MM.1S (cell line): ENCODE measurements around the gene M6PR.

Source experiments
- EZH2phosphoT487 ChIP-seq: fragments of 300-600 bp; sonication (generic); IDR thresholded peaks from 2 replicates; pipeline ENCODE4 v1.6.1; 2018; ENCODE audit warnings: antibody characterized with exemption, low read length
- TF ChIP-seq, protein P1 (sequence below): fragments of 300-600 bp; sonication (generic); IDR thresholded peaks from 2 replicates; pipeline ENCODE4 v1.5.1; 2016; ENCODE audit warnings: antibody characterized with exemption, low read length, mixed read lengths

DNA sequence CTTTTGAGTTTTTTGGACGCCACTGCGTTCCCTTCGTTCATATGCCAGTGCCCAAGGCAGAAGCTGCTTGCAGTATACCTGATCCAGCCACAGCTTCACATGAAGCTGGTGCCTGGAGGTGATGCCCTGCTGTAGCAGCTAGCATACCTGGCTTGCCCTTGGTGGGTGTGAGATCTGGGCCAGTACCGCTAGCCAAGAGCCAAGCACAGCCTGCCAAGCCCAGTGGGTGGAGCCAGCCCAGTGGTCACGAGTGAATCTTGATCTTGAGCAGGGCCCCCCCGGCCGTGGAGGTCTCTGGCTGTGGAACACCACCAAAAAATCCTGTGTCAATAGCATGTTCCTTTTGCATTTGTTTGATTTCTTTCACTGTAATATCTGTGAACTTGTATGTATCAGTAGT is 7.3 kb upstream of the M6PR start:
- TF ChIP-seq, protein P1, sequence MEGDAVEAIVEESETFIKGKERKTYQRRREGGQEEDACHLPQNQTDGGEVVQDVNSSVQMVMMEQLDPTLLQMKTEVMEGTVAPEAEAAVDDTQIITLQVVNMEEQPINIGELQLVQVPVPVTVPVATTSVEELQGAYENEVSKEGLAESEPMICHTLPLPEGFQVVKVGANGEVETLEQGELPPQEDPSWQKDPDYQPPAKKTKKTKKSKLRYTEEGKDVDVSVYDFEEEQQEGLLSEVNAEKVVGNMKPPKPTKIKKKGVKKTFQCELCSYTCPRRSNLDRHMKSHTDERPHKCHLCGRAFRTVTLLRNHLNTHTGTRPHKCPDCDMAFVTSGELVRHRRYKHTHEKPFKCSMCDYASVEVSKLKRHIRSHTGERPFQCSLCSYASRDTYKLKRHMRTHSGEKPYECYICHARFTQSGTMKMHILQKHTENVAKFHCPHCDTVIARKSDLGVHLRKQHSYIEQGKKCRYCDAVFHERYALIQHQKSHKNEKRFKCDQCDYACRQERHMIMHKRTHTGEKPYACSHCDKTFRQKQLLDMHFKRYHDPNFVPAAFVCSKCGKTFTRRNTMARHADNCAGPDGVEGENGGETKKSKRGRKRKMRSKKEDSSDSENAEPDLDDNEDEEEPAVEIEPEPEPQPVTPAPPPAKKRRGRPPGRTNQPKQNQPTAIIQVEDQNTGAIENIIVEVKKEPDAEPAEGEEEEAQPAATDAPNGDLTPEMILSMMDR, result no peak
- TF ChIP-seq EZH2phosphoT487, result no peak
